HepG2 (cell line): ENCODE measurements around the gene PIGL. TPM values are rescaled to one million over a fixed set of nuclear protein-coding genes. Genes with fewer than 3 reads are reported as not detected.

Experiments
- CTCF ChIP-seq: sonication (generic); formaldehyde crosslinking; IDR thresholded peaks from 2 replicates; pipeline ENCODE4 v1.5.0; 2020; ENCODE audit warnings: mild to moderate bottlenecking, missing genetic modification reagents, moderate library complexity
- FOXK1 ChIP-seq: sonication (generic); formaldehyde crosslinking; IDR thresholded peaks from 2 replicates; pipeline ENCODE4 v1.4.0; 2020; ENCODE audit warnings: low read depth, missing genetic modification reagents, borderline replicate concordance
- HMGXB4 ChIP-seq, 2 experiments: sonication (generic) in 1 of 2; formaldehyde crosslinking in 1 of 2; IDR thresholded peaks; 2 replicates each; pipeline versions ENCODE4 v1.4.0 to v1.6.1; 2018 to 2020; ENCODE audit warnings: missing genetic modification reagents in 2 of 2, borderline replicate concordance in 1 of 2, low read depth in 1 of 2, mild to moderate bottlenecking in 1 of 2, missing biosample characterization in 1 of 2
- IKZF1 ChIP-seq: fragments of 450-650 bp; IDR thresholded peaks from 2 replicates; pipeline ENCODE4 v1.7.1; 2016
- KLF16 ChIP-seq, 2 experiments: sonication (generic) in 1 of 2; formaldehyde crosslinking in 1 of 2; IDR thresholded peaks; 2 replicates each; pipeline versions ENCODE4 v1.6.1 to v1.8.0; 2016 to 2023; ENCODE audit warnings: missing genetic modification reagents in 2 of 2, missing compliant biosample characterization in 1 of 2
- LCORL ChIP-seq, 2 experiments: fragments of 450-650 bp in 1 of 2; sonication (generic) in 1 of 2; formaldehyde crosslinking in 1 of 2; IDR thresholded peaks; 2 replicates each; pipeline versions ENCODE4 v1.5.0 to v1.6.1; 2017 to 2020; ENCODE audit warnings: antibody characterized with exemption in 1 of 2, missing genetic modification reagents in 1 of 2
- MED13 ChIP-seq: sonication (generic); formaldehyde crosslinking; IDR thresholded peaks from 2 replicates; pipeline ENCODE4 v1.5.0; 2020; ENCODE audit warnings: missing genetic modification reagents
- MEIS2 ChIP-seq: sonication (generic); formaldehyde crosslinking; IDR thresholded peaks from 2 replicates; pipeline ENCODE4 v1.9.0; 2021; ENCODE audit warnings: mild to moderate bottlenecking, missing genetic modification reagents
- NFIB ChIP-seq: sonication (generic); formaldehyde crosslinking; IDR thresholded peaks from 2 replicates; pipeline ENCODE4 v1.9.0; 2021; ENCODE audit warnings: missing genetic modification reagents, mild to moderate bottlenecking, borderline replicate concordance
- NFKBIZ ChIP-seq: IDR thresholded peaks from 2 replicates; pipeline ENCODE4 v1.6.1; 2018; ENCODE audit warnings: missing genetic modification reagents, missing compliant biosample characterization
- PCBP2 ChIP-seq: fragments of 200-400 bp; formaldehyde crosslinking; optimal IDR thresholded peaks from 2 replicates; pipeline ENCODE3; 2018; ENCODE audit warnings: low read length, low read depth; ENCODE audit not compliant: poor library complexity, severe bottlenecking
- PHB2 ChIP-seq: fragments of 450-650 bp; IDR thresholded peaks from 2 replicates; pipeline ENCODE4 v1.6.1; 2018; ENCODE audit not compliant: partially characterized antibody
- RCOR2 ChIP-seq: IDR thresholded peaks from 2 replicates; pipeline ENCODE4 v1.6.1; 2016; ENCODE audit warnings: missing biosample characterization, missing genetic modification reagents
- SAP130 ChIP-seq: IDR thresholded peaks from 2 replicates; pipeline ENCODE4 v1.6.1; 2016; ENCODE audit warnings: low read depth
- SMC3 ChIP-seq: IDR thresholded peaks from 2 replicates; pipeline ENCODE4 v1.6.1; 2011; ENCODE audit warnings: low read length, improper control_type of control experiment
- STAG1 ChIP-seq: sonication (generic); formaldehyde crosslinking; IDR thresholded peaks from 2 replicates; pipeline ENCODE4 v1.4.0; 2020; ENCODE audit warnings: missing genetic modification reagents
- TRIM22 ChIP-seq: fragments of 450-650 bp; IDR thresholded peaks from 2 replicates; pipeline ENCODE4 v1.6.1; 2017
- XRCC5 ChIP-seq: fragments of 200-400 bp; formaldehyde crosslinking; optimal IDR thresholded peaks from 2 replicates; pipeline ENCODE3; 2017; ENCODE audit warnings: mild to moderate bottlenecking, low read length
- ZMYM4 ChIP-seq: sonication (generic); formaldehyde crosslinking; IDR thresholded peaks from 2 replicates; pipeline ENCODE4 v1.8.1; 2023; ENCODE audit warnings: mild to moderate bottlenecking, missing genetic modification reagents
- ZNF329 ChIP-seq: sonication (generic); formaldehyde crosslinking; IDR thresholded peaks from 2 replicates; pipeline ENCODE4 v1.9.0; 2021; ENCODE audit warnings: low read depth, mild to moderate bottlenecking, missing genetic modification reagents
- ZNF337 ChIP-seq: sonication (generic); formaldehyde crosslinking; IDR thresholded peaks from 2 replicates; pipeline ENCODE4 v1.5.1; 2020; ENCODE audit warnings: missing genetic modification reagents, low read depth, mild to moderate bottlenecking, borderline replicate concordance
- ZNF775 ChIP-seq: sonication (generic); formaldehyde crosslinking; IDR thresholded peaks from 2 replicates; pipeline ENCODE4 v1.4.0; 2020; ENCODE audit warnings: missing genetic modification reagents, mild to moderate bottlenecking, moderate library complexity, borderline replicate concordance
- ZNF816 ChIP-seq: sonication (generic); formaldehyde crosslinking; IDR thresholded peaks from 2 replicates; pipeline ENCODE4 v1.8.0; 2022; ENCODE audit warnings: missing genetic modification reagents, mild to moderate bottlenecking, borderline replicate concordance
- polyA plus RNA-seq, 8 experiments: library from polyadenylated mRNA; depleted of rRNA in 3 of 8; stranded (reverse) in 7 of 8; unstranded in 1 of 8; fragments of >200 nt; fragmentation: Illumina TruSeq in 4 of 8; extraction: Trizol in 4 of 8; gene quantifications; 2 replicates each; pipeline versions ENCODE4 v1.2.1 to v1.2.3, GENCODE V29; 2011 to 2016; ENCODE audit warnings: low read depth in 4 of 8, missing spikeins in 1 of 8, mixed read lengths in 1 of 8; ENCODE audit not compliant: insufficient read depth in 1 of 8
- total RNA-seq, 5 experiments: library from RNA; depleted of rRNA; stranded (reverse); fragments of >200 nt; fragmentation: Illumina TruSeq; extraction: Trizol; gene quantifications; 2 replicates each; pipeline ENCODE4 v1.2.3, GENCODE V29; 2016; ENCODE audit warnings: low read depth in 1 of 5
- TF ChIP-seq, protein P1 (sequence below): sonication (generic); formaldehyde crosslinking; IDR thresholded peaks from 2 replicates; pipeline ENCODE4 v1.4.0; 2020; ENCODE audit warnings: mild to moderate bottlenecking, low read depth, missing genetic modification reagents

PIGL gene
- total and polyA plus RNA-seq, 2 of the 13 experiments (the other 11 are each of a cell fraction or from before 2014, with no cell fraction given), result 28.5 to 63.8 TPM

DNA sequence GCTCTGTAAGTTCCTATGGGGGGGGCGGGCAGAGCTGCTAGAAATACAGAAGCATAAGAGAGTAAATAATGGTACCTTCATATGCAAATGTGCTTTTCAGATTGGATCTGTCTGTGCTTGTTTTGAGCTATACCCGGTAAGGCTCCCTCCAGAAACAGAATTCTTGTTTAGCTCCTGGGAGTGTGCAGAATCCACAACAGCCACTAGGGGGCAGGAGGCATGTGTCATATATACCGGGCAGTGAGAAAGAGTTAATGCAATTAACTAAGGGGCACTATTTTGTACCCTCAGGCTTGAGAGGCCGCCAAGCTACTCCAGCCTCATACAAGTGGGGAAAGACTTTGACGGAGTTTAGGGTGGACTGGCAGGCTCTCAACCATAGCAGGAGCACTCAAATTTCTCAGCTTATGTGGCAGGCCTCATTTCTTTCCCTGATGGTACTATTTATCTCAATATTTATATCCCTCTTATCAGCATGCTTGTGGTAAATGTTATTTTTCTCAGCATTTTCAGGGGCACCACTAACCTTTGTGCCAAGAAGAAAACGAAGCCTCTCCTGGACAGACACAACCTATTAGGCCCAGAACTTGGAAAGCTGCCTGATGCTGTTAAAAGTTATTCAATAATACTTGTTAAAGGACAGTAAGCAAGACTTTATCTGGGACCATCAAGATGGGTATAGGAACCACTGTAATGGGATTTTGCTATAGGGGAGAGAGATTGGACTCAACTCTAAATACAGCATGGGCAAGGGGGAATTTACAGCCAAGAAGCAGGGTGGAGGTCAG lies 146.9 kb downstream of the PIGL start (continued):
- TF ChIP-seq PCBP2 (no peak), ZMYM4 (no peak), KLF16 (CRISPR knock-in tag; IDR thresholded peaks at IDR 0.05) (0 out of 4 replicates have a peak, but pooled peaks of 1 of the 2 experiments have one; percentile 38), MEIS2 (no peak), SMC3 (peak; percentile 85), XRCC5 (peak; percentile 53), IKZF1 (no peak), ZNF816 (no peak), TRIM22 (no peak), ZNF337 (no peak), HMGXB4 (CRISPR knock-in tag; IDR thresholded peaks at IDR 0.05; ENCODE audit: borderline replicate concordance in 1 of 2, low read depth in 1 of 2) (peak; percentile 17 to 65; a peak in 2 of 4 replicates), MED13 (CRISPR knock-in tag) (no peak), ZNF775 (CRISPR knock-in tag) (no peak), CTCF (CRISPR knock-in tag) (peak; percentile 86), PHB2 (no peak), NFKBIZ (CRISPR knock-in tag) (no peak), STAG1 (CRISPR knock-in tag) (peak; percentile 76), RCOR2 (CRISPR knock-in tag) (0 out of 2 replicates have a peak, but pooled peaks have one; percentile 30), NFIB (CRISPR knock-in tag) (no peak), LCORL (IDR thresholded peaks at IDR 0.05) (no peak), LCORL (CRISPR knock-in tag; IDR thresholded peaks at IDR 0.05) (no peak), ZNF329 (CRISPR knock-in tag) (no peak), FOXK1 (CRISPR knock-in tag) (peak; percentile 63; the same call in 1 of the 2 replicates), SAP130 (CRISPR knock-in tag) (peak; percentile 43; the same call in 1 of the 2 replicates)
- TF ChIP-seq, protein P1, sequence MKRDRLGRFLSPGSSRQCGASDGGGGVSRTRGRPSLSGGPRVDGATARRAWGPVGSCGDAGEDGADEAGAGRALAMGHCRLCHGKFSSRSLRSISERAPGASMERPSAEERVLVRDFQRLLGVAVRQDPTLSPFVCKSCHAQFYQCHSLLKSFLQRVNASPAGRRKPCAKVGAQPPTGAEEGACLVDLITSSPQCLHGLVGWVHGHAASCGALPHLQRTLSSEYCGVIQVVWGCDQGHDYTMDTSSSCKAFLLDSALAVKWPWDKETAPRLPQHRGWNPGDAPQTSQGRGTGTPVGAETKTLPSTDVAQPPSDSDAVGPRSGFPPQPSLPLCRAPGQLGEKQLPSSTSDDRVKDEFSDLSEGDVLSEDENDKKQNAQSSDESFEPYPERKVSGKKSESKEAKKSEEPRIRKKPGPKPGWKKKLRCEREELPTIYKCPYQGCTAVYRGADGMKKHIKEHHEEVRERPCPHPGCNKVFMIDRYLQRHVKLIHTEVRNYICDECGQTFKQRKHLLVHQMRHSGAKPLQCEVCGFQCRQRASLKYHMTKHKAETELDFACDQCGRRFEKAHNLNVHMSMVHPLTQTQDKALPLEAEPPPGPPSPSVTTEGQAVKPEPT (CRISPR knock-in tag), result no peak
